Measurements from ENCODE around the gene ARL13A.

Gene ARL13A

DNA sequence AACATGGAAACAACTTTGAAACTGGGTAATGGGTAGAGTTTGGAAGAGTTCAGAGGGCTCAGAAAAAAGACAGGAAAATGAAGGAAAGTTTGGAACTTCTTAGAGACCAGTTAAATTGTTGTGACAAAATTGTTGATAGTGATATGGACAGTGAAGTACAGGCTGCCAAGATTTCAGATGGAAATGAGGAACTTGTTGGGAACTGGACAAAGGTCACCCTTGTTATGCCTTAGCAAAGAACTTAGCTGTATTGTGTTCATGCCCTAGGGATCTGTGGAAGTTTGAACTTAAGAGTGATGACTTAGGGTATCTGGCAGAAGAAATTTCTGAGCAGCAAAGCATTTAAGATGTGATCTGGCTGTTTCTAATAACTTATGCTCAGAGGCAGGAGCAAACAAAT, 5.1 kb upstream of the ARL13A start:
- no peak for DNase-seq (ENCODE audit: low spot score)
- in situ Hi-C loops (cut with MboI; ENCODE audit: low pct_unique_long_range_greater_than_20kb, low sequenced_read_pairs, unreplicated experiment) = no loop called here
- TF ChIP-seq, protein P1, sequence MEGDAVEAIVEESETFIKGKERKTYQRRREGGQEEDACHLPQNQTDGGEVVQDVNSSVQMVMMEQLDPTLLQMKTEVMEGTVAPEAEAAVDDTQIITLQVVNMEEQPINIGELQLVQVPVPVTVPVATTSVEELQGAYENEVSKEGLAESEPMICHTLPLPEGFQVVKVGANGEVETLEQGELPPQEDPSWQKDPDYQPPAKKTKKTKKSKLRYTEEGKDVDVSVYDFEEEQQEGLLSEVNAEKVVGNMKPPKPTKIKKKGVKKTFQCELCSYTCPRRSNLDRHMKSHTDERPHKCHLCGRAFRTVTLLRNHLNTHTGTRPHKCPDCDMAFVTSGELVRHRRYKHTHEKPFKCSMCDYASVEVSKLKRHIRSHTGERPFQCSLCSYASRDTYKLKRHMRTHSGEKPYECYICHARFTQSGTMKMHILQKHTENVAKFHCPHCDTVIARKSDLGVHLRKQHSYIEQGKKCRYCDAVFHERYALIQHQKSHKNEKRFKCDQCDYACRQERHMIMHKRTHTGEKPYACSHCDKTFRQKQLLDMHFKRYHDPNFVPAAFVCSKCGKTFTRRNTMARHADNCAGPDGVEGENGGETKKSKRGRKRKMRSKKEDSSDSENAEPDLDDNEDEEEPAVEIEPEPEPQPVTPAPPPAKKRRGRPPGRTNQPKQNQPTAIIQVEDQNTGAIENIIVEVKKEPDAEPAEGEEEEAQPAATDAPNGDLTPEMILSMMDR (IDR thresholded peaks at IDR 0.05; ENCODE audit: extremely low read depth, insufficient read depth, missing control alignments) = no peak

DNA sequence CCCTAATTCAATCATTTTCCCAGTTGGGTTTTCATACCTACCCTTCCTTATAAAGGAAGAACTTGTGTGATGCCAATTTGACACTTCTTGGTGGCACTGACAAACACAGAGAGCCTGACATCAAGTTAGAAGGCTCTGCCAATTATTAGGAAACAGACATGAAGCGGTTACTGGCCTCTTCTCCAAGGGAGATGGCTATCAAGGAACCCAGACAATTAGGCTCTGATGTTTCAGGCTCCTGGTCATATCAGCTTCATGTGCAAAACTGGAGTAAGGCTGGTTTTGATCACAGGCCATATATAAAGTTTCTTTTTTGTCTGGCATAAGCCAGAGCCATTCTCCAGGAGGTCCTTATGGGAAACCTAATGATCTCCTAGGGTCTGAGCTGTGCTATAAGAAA, 428 bp downstream of the ARL13A start:
- no peak for DNase-seq (ENCODE audit: low spot score)
- in situ Hi-C loops (cut with MboI; ENCODE audit: low pct_unique_long_range_greater_than_20kb, low sequenced_read_pairs, unreplicated experiment) = no loop called here
- TF ChIP-seq, protein P1 (IDR thresholded peaks at IDR 0.05; ENCODE audit: extremely low read depth, insufficient read depth, missing control alignments) = no peak

DNA sequence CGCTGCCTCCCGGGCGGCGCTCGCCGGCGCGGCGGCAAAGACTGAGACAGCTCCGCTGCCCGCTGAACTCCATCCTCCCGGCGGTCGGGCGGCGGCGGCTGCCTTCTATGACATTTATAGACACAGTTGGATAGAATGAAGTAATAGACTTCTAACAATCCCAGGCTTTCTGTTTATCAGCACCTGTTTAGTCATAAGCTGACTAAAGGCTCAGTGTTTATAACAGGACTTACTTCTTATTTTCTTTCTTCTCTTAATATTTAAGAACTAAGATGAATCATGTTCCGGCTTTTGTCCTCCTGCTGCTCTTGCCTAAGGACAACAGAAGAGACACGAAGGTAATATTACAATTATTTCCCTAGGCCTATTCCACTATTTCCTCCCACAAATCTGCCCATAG, 3.9 kb downstream of the ARL13A start:
- TF ChIP-seq, protein P1 (IDR thresholded peaks at IDR 0.05; ENCODE audit: extremely low read depth, insufficient read depth, missing control alignments) = no peak
- in situ Hi-C loops (cut with MboI; ENCODE audit: low pct_unique_long_range_greater_than_20kb, low sequenced_read_pairs, unreplicated experiment) = no loop called here
- no peak for DNase-seq (ENCODE audit: low spot score)

DNA sequence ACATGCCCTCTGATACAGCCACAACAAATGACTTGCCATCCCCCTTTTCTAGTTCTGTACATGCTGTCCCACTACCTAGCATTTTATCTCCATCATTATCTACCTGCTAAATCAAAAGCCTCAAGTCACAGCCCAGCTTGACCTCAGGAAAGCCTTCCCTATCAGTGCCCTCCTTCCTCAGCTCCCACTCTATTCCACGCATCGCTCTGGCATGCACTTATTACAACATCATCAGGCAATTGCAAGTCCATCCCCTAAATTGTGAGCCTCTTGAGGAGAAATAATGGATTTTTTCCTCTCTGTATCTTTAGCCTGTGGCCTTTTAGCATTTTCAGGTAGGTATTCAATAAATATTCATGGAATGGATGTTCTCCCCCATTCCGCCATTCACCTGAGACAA, 5.7 kb downstream of the ARL13A start:
- no peak for DNase-seq (ENCODE audit: low spot score)
- in situ Hi-C loops (cut with MboI; ENCODE audit: low pct_unique_long_range_greater_than_20kb, low sequenced_read_pairs, unreplicated experiment) = no loop called here
- TF ChIP-seq, protein P1 (IDR thresholded peaks at IDR 0.05; ENCODE audit: extremely low read depth, insufficient read depth, missing control alignments) = no peak

DNA sequence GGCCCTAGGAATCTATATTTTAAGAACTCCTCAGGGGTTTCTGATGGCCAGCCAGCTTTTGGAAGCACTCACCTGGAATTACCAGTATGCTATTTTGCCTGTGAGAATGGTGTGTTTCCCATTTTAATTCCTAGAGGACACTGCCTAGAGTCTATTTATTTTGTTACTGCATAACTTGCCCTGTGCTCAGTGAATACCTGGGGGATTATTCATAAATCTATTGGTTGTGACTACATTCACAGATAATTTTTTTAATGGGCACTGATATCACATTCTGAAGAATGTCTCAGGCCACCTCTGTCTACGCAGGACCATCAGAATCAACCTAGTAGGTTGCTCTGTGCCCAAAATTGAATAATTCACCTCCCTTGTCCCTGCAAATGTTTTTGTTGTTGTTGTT, 6.7 kb downstream of the ARL13A start:
- TF ChIP-seq, protein P1 (IDR thresholded peaks at IDR 0.05; ENCODE audit: extremely low read depth, insufficient read depth, missing control alignments) = no peak
- no peak for DNase-seq (ENCODE audit: low spot score)
- in situ Hi-C loops (cut with MboI; ENCODE audit: low pct_unique_long_range_greater_than_20kb, low sequenced_read_pairs, unreplicated experiment) = no loop called here

DNA sequence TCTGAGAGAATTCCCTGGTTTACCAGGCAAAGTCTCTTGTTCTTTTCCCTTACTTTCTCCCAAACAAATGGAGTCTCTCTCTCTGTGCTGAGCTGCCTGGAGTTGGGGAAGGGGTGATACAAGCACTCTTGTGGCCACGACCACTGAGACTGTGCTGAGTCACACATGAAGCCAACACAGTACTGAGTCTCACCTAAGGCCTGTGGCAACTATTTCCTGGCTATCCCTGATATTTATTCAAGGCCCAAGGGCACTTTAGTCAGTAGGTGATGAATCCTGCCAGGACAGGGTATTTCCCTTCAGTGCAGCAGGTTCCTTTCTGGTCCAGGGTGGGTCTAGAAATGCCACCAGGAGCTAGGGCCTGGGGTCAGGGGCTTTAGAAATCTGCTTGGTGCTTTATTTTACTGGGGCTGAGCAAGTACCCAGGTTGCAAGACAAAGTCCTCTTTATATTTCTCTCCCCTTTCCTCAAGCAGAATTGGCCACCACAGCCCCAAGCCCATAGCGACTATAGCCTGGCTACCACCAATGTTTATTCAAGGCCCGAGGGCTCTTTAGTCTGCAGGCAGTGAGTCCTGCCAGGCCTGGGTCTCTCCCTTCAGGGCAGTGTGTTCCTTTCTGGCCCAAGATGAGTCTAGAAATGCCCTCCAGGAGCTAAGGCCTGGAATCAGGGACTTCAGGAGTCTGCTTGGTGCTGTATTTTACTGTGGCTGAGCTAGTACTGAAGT, 10.5 kb downstream of the ARL13A start:
- DNase-seq (ENCODE audit: low spot score) = no peak
- TF ChIP-seq, protein P1 (IDR thresholded peaks at IDR 0.05; ENCODE audit: extremely low read depth, insufficient read depth, missing control alignments) = no peak
- in situ Hi-C loops (cut with MboI; ENCODE audit: low pct_unique_long_range_greater_than_20kb, low sequenced_read_pairs, unreplicated experiment) = no loop called here

Data from GM13977 (cell line).